ENCODE data around the gene TNFRSF18.

Gene TNFRSF18

DNA sequence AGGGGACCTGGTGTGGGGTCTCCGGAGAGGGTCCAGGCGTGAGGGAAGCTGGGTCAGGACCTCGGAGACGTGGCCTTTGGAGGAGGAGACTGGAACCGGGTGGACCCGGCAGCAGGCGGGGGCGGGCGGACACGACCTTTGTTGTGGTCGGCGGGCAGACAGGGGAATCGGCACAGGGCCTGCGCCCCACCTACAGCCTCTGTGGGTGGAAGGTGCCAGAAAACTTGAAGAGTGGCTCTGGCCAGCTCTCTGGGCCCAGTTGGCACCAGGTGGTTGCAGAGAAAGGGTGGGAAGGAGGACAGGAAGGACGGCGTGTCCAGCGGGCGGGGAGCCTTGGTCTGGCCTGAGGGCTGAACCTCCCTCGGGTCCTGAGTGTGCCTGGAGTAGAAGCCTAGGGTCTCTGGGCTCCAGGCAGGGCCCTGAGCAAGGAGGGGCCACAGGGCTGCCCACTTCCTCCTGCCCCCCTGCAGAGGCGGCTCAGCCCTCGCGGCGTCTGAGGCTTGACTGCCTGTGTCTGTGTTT lies 40.4 kb downstream of the TNFRSF18 start:
- no peak for DNase-seq (ENCODE audit: low read depth)

DNA sequence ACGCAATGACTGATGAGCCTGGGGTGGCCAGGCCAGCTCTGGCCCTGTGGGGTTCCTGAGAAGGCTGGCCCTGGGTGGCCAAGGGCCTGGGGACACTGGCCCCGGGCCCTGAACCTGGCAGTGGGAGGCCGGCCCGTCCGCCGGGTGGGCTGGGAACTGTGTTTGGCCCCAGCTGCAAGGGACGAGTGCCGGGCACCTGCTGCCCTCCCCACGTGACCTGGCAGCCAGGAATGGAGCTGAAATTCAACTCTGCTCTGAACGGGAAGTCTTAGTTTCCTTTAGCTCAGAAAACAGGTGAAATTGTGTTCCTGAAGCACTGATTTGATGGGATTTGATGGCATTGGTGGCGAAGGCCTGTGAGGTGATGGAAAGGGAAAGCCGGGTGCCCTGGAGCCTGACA lies 40.9 kb downstream of the TNFRSF18 start:
- DNase-seq (ENCODE audit: low read depth), result no peak

DNA sequence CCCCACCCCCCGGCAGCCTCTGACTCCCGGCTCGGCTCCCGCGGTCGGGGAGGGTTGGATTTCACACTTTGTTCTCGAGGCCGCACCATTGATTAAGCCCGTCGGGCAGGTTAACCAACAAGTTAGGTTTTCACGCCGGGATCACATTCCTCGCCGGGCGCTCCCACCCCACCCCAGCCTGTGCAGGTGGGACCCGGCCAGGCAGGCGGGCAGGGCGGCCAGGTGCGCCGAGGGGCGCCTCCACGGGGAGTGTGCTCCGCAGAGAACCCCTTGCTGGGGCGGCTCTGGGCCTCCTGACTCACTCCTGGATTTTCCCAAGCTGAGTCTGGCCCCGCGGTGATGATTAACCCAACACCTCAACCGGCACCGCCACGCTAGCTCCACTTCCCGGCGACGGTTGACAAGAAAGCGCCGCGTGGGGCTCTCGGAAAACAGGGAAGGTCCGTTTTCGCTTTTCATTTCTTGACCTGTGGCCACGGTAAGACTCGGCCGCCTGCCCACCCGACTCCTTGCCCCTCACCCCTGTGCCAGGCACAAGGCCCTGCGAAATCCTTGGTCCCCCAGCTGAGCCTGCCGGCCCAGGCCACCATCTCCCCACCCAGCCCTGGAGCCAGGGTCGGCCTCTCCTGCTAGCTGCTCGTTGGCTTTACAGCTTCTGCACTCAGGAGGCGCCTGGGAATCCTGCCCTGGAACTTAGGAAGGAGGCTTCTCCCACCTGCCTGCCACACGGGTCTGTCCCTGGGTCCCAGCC lies 41.5 kb downstream of the TNFRSF18 start:
- DNase-seq (ENCODE audit: low read depth), result no peak

DNA sequence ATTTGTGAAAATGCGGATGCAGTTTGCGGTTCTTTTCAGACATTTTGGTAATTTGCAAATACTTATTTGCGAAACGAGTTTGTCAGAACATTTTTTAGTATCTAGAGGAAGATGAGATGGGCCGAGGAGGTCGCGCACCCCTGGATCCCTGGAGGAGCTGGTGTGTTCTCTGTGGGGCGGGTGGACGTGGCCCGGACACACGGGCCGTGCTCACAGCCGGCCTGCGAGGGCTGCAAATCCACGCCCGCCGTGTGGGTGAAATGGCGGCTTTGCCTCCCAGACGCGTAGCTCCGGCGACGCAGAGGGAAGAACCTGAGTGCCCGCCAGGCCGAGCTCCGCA lies 42.1 kb downstream of the TNFRSF18 start:
- no peak for DNase-seq (ENCODE audit: low read depth)

DNA sequence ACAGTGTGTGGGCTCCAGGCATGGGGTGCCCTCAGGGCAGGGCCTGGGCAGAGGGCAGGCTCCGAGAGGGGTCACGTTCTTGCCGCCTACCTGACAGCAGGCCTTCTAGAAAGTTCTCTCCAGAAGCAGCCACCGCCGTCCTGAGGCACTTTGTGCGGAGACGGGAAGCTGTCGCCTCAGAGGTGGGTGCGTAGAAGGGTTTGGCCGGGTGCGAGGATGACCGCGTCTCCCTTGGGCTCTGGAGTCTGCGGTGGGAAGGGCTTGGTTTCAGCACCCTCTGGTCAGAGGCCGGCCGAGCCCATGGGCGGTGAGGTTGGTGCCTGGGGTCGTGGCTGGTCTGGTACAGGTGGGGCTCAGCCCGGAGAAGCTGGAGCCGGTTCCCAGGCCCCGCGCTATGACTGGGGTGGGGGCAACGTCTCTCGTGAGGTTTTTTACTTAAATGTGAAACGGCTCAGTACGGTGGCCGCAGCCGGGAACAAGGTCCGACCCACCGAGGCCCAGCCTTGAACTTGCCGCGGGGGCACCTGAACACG lies 42.8 kb downstream of the TNFRSF18 start:
- DNase-seq (ENCODE audit: low read depth), result no peak

DNA sequence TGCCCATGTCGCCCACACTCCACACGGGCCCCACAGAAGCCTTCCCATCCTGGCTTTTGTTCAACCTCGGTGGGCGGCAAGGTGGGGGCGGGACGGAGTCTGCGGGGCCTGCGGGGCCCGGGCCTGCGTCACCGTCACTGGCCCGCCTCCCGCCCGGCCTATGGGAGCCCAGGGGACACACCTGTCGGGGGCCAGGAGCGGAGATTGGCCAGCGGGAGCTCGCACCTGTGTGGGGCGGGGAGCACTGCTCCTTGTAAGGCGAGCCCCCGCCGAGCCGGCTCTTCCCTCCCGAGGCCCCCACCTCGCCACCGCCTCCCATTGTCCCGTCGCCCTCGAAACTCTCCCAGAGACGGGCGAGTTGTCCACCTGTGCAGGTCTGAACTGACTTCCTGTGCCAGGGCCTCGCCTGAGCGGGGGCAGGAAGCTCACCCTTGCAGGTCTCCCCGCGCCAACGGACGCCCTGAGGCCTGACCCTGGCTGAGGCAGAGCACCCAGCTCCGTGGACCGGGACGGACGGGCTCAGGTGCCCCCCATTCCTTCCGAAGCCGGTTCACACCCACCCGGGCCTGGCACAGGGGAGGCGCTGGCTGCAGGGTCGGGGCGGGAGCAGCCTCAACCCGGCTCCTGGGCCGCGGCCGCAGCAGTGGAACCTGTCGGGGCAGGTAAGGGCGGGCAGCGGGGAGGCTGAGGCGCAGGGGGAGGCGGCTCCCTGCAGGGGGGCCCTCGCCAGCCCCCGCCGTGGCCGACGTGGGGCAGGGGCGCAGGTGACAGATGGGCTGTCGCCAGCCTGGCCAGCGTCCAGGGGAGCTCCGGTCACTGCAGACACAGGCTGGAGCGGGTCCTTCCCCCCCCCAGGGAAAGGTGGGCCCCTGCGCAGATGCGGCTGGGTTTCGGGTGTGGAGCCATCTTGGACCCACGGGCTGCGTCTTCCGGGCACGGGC lies 43.5 kb downstream of the TNFRSF18 start:
- DNase-seq (ENCODE audit: low read depth), result no peak

DNA sequence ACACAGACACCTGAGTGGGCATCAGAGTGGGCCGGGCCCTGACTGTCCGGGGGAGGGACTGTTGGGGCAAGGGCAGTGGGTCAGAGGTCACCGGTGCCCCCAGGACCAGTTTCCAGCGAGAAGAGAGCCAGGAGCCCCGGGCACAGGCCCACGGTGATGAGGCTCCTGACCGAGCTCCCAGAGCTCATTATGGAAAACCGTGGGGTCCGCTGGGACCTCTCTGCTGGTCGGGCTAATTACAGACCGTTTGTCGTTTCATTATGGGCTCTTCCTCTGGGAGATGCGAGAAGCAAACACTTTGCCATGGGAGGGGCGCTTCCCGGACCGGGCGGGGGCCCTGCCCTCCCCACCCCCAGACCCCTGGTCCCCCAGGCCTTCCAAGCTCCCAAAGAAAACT lies 44.7 kb downstream of the TNFRSF18 start:
- DNase-seq (ENCODE audit: low read depth), result no peak

DNA sequence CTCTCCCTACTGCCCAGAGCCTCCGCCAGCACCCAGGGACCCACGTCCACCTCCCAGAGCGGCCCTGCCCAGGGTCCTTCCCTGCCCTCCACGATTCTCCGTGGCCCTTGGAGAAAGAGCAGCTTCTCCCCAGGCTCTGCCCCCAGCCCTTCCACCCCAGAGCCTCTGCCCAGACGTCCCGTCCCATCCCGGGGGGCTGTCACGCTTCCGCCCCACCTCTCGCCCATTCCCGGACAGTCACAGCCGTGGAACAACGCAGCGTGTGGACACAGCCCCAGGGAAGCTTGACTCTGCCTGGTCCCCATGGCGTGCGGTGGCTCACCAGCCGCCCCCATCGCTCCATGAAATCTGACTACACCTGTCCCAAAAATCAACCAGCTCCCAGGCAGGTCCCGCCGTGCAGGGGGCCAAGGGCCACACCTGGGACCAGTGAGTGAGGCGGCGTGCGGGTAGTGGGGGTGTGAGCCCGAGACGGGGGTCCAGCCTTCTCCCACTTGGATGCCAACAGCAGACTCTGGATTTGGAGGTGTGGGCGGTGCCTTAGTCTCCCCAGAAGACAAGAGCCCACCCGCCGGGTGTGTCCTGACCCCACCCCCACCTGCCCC lies 45.2 kb downstream of the TNFRSF18 start:
- no peak for DNase-seq (ENCODE audit: low read depth)

DNA sequence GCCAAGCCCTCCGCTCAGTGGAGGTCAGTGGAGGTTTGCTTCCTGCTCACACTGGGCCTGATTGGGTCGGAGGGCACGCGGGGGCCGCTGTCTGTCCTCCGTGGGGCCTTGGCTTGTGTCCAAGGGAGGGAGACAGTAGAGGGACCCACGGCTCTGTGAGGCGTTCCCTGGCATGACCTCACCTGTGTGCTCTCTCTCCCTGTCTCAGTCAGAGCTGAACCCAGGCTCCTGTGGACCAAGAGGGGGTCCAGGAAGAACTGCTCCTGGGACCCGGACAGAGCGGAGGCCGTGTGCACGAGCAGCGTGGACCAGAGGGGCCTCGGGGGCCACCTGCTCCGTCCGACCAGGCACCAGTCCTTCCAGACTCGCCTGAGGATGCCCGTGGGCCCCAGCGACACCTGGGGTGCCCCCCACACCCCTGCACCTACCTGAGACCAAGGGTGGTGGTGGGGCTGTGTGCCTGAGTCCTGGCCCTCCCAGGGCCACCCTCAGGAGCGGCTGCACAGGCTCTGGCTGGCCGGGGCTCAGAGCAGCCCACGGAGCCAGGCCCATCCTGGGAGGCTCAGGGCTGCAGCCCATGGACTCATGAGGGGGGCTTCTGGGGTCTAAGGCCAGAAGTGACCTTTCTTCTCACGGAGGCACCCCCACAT lies 46.0 kb downstream of the TNFRSF18 start:
- no peak for DNase-seq (ENCODE audit: low read depth)

DNA sequence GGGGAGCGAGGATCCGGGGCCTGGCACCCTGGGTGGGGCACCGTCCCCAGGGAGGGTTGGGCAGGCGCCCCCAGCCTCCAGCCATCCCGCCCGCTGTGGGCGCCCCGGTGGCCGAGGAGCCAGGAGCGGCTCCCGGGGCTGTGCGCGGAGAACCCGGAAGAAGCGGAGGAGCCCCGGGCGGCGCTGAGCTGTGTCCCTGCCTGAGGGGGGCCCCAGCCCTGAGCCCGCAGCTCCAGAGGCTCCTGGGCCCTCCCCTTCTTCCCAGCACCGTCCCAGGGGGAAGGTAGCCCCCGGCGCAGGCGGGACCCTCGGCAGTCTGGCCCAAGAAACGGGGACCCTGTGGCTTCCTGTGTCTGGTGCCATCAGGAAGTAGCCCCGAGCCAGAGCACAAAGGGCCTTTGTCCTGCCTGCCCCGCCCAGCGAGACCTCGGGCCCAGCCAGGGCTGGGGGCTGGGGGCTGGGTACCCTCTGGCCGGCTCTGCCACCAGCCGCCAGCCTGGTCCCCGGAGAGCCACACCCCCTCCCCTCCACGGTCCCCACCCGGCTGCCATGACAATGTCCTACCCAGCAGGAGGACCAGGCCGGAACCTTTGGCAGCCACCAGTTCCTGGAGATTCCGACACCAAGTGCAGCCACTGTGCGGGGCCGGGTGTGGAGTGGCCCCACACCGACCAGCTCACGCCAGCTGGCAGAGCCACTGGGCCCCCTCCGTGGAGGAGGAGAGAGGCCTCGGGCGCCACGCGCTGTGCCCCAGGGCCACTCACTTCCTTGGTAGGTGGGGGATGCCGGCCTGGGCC lies 48.3 kb downstream of the TNFRSF18 start:
- no peak for DNase-seq (ENCODE audit: low read depth)

DNA sequence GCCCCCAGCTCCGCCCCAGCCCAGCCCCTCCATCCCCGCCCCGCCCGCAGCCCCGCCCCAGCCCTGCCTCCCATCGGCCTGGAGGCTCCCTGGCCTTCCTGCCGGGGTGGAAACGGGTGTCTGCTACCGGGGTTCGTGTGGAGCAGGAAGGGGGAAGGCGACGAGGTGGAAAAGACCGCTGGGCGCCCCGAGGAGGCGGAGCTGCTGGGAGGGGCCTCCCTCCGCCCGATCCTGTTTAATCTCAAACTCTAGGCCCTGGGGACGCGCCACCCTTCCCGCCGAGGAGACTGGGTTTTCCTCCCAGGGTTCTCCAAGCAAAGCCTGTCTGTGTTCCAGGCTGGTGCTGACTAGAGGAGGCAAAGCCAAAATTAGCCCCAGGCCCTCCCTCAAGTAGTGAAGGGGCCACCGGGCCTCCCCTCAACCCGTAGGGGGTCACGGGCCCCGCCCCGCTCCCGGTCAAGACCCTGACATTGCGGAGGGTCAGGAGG lies 48.9 kb downstream of the TNFRSF18 start:
- peak; percentile 48 for DNase-seq (ENCODE audit: low read depth)

DNA sequence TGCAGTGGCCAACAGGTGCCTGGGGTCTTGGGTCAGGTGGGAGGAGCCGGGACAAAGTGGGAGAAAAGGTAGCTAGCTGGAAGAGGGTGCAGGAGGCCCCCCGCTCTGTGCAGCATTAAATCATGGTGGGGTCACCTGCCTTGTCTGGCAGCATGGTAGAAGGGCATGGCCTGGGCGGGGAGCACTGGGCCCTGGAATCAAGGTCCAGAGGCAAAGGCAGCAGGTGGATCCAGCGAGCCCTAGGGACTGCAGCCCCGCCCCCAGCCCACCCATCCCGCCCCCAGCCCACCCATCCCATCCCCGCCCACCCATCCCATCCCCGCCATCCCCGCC lies 49.4 kb downstream of the TNFRSF18 start:
- no peak for DNase-seq (ENCODE audit: low read depth)

DNA sequence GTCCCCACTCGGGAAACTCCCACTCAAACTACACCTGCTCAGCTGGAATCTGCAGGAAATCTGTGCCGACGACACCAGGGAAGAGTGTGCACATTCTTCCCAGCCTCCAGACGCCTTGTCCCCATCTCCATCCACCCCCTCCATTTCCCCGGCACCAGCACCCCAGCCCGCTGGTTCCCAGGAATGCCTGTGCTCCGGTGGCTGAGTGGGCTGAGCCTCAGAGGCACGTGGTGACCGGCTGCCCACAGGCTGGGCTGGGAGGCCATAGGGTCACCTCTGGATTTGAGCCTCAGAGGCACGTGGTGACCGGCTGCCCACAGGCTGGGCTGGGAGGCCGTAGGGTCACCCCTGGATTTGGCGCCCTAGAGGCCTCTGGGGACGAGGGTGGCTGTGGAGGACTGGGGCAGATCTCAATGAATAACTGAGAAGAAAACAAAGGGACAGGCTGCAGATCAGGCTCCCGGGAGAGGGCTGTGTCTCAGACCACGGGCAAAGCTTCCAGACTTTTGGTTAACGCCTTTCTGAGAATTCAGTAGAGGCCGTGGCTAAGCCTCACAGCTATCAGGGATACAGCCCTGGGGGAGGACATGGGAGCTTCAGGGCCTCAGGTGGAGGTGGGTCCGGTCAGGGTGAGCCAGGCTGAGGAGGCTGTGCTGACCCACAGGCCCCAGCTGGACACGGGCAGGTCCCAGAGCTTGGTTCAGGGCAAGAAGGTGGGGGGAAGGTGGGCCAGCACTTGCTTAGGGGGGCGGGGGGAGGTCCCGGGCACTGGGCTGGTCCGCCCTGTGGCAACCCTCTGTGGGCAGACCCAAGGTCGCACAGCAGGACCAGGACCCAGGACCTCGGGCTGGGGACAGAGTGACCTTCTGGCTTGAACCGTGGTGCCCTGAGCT lies 50.0 kb downstream of the TNFRSF18 start:
- DNase-seq (ENCODE audit: low read depth), result no peak

DNA sequence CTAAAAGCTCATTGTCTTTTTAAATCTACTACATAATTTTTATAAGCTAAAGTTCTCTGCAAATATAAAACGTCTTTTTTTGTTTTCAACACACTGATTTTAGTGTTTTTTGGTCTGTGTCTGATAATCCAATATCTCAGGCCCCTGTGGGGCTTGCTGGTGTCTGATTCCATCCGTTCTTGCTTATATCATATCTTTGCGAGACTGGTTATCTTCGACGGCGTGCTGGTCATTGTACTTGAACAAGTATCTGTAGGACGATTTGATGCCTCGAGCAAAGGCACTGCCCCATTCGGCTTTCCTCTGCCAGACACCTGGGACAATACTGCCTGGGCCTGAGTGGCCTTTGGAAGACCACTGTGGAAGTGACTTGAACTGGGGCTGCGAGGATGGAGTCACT lies 51.1 kb downstream of the TNFRSF18 start:
- DNase-seq (ENCODE audit: low read depth), result no peak

DNA sequence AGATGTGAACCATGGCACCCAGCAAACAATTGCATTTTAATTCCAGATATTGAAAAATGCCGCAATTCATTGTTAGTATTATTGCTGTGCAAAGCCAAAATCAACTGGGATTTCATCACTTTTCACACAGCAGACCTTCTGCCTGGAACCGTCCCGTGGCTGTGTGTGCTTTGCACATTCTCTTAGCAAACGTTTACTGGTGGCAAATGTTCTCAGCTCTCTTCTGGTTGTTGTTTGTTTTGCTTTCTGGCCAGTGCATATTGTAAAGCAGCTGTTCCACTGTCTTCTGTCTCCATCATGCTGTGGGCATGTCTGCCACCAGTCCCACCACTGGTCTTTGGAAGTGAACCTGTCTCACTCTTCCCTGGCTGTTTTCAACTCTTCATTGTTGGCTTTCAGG lies 52.5 kb downstream of the TNFRSF18 start:
- no peak for DNase-seq (ENCODE audit: low read depth)

Data from stimulated activated CD8-positive, alpha-beta memory T cell treated with anti-CD3 and anti-CD28 coated beads, Interleukin-4, amount 100 ng/mL, for 24 hours (primary cell).